Activated naive CD8-positive, alpha-beta T cell (primary cell): ENCODE measurements around the gene DIP2A.

Source experiments
- H3K27ac Mint-ChIP-seq: one replicate; pipeline ENCODE4 v1.8.0; 2021; ENCODE audit warnings: mixed read lengths
- H3K27me3 Mint-ChIP-seq: one replicate; pipeline ENCODE4 v1.8.0; 2021; ENCODE audit warnings: mixed read lengths
- H3K36me3 Mint-ChIP-seq: one replicate; pipeline ENCODE4 v1.8.0; 2021; ENCODE audit warnings: mixed read lengths
- H3K4me1 Mint-ChIP-seq: one replicate; pipeline ENCODE4 v1.8.0; 2021; ENCODE audit warnings: low read depth, mixed read lengths
- H3K4me3 Mint-ChIP-seq: one replicate; pipeline ENCODE4 v1.8.0; 2021; ENCODE audit warnings: mild to moderate bottlenecking, mixed read lengths
- H3K9me3 Mint-ChIP-seq: one replicate; pipeline ENCODE4 v1.8.0; 2021; ENCODE audit warnings: low read depth, mixed read lengths

DIP2A gene

DNA sequence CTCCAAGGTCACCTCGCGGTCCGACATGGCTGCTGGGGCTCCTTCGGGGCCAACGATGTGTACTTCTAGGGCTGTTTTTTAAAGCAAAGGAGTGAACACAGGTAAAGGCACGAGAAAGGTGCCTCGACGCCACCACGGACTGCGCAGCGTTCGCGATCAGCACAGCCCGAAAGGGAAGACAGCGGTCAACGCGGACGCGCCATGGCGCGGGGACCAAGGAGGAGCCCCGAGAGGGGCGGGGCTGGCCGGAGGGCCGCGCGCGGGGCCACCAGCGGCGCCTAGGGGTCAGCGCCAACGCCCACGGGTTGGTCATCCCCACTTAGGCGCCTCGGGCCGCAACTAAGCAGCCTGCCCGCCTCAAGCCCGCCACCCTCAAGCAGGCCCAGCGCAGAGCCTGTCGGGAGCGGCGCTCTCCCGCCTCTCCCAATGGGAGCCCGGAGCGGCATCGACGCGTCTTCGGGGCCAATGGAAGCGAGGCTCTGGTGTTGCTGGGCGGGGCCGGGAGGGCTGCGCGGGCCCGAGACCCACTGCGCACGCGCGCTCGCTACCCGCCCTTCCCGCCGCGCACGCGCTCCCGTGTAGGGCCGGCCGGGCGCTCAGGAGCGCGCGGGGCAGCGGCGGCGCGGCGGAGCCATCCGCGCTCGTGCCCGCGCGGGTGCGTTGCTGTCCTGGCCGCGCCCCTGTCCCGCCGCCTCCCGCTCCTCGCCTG, at the start of gene DIP2A:
DIP2A (plus strand) TSS at position 577 of the 709 bp plus-strand sequence. CDS start 241 bp downstream, outside the sequence.
- peak within 1 kb of the TSS; percentile 91 for H3K27ac Mint-ChIP-seq
- peak within 1 kb of the TSS; percentile 93 for H3K4me3 Mint-ChIP-seq
- H3K4me1 Mint-ChIP-seq = peaks cover 55% of the 10 kb centered on the region
- H3K36me3 Mint-ChIP-seq = peaks cover 3% of the 10 kb centered on the region
- H3K27me3 Mint-ChIP-seq = no peaks in the 10 kb centered on the region
- H3K9me3 Mint-ChIP-seq = no peaks in the 10 kb centered on the region

- Mint-ChIP-seq H3K4me1 (peaks cover 2% of the 10 kb centered on the region), H3K27me3 (no peaks in the 10 kb centered on the region), H3K36me3 (no peaks in the 10 kb centered on the region), H3K4me3 (no peak overlapping the region), H3K27ac (no peak overlapping the region), H3K9me3 (no peaks in the 10 kb centered on the region)
These were observed 48.9 kb upstream of the DIP2A start for GRCh38 chr21:46409641-46410406.

GRCh38 chr21:46410516-46410915, 48.2 kb upstream of the DIP2A start:
- no peaks in the 10 kb centered on the region for H3K9me3 Mint-ChIP-seq
- H3K36me3 Mint-ChIP-seq = no peaks in the 10 kb centered on the region
- no peak overlapping the region for H3K4me3 Mint-ChIP-seq
- H3K27me3 Mint-ChIP-seq = no peaks in the 10 kb centered on the region
- peaks cover 2% of the 10 kb centered on the region for H3K4me1 Mint-ChIP-seq
- H3K27ac Mint-ChIP-seq = no peak overlapping the region

GRCh38 chr21:46411236-46411635, 47.5 kb upstream of the DIP2A start:
- no peaks in the 10 kb centered on the region for H3K9me3 Mint-ChIP-seq
- H3K4me1 Mint-ChIP-seq = peaks cover 2% of the 10 kb centered on the region
- no peaks in the 10 kb centered on the region for H3K27me3 Mint-ChIP-seq
- H3K27ac Mint-ChIP-seq = no peak overlapping the region
- H3K4me3 Mint-ChIP-seq = no peak overlapping the region
- H3K36me3 Mint-ChIP-seq = no peaks in the 10 kb centered on the region

GRCh38 chr21:46411691-46412090, 47.0 kb upstream of the DIP2A start:
- no peak overlapping the region for H3K4me3 Mint-ChIP-seq
- peaks cover 2% of the 10 kb centered on the region for H3K4me1 Mint-ChIP-seq
- no peak overlapping the region for H3K27ac Mint-ChIP-seq
- no peaks in the 10 kb centered on the region for H3K9me3 Mint-ChIP-seq
- H3K27me3 Mint-ChIP-seq = no peaks in the 10 kb centered on the region
- no peaks in the 10 kb centered on the region for H3K36me3 Mint-ChIP-seq

DNA sequence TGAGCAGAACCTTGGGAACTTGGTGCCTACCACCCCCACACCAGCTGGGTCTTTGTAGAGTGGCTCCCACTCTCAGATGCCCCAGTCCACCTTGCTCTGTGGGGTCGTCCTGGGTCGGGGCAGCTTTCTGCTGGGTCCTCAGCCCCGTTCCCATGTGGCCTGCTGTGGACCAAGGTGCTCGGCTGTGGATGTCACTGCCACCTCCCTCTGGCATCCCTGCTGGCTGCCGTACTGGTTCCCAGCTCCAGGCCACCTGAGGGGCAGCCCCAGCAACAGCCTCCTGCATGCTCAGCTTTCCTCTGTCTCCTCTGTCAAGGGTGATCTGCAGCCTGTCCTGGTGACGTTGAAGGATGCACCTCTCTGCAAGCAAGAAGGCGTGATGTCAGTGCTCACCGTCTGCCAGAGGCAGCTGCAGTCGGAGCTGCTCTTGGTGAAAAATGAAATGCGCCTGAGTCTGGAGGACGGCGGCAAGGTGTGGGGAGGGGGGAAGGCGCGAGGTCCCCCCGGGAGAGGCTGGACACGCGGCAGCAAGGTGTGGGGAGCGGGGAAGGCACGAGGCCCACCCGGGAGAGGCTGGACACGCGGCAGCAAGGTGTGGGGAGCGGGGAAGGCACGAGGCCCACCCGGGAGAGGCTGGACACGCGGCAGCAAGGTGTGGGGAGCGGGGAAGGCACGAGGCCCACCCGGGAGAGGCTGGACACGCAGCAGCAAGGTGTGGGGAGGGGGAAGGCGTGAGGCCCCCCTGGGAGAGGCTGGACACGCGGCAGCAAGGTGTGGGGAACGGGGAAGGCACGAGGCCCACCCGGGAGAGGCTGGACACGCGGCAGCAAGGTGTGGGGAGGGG, 45.9 kb upstream of the DIP2A start:
- H3K36me3 Mint-ChIP-seq = no peaks in the 10 kb centered on the region
- no peaks in the 10 kb centered on the region for H3K4me1 Mint-ChIP-seq
- no peaks in the 10 kb centered on the region for H3K27me3 Mint-ChIP-seq
- no peak overlapping the region for H3K27ac Mint-ChIP-seq
- no peaks in the 10 kb centered on the region for H3K9me3 Mint-ChIP-seq
- no peak overlapping the region for H3K4me3 Mint-ChIP-seq

- Mint-ChIP-seq H3K4me1 (no peaks in the 10 kb centered on the region), H3K27ac (no peak overlapping the region), H3K27me3 (no peaks in the 10 kb centered on the region), H3K4me3 (no peak overlapping the region), H3K9me3 (no peaks in the 10 kb centered on the region), H3K36me3 (peaks cover 3% of the 10 kb centered on the region)
These were observed 45.4 kb upstream of the DIP2A start for GRCh38 chr21:46413365-46413696.

GRCh38 chr21:46414965-46415275, 43.8 kb upstream of the DIP2A start:
- H3K36me3 Mint-ChIP-seq = peaks cover 3% of the 10 kb centered on the region
- H3K4me1 Mint-ChIP-seq = no peaks in the 10 kb centered on the region
- no peak overlapping the region for H3K27ac Mint-ChIP-seq
- H3K27me3 Mint-ChIP-seq = no peaks in the 10 kb centered on the region
- H3K4me3 Mint-ChIP-seq = no peak overlapping the region
- no peaks in the 10 kb centered on the region for H3K9me3 Mint-ChIP-seq

DNA sequence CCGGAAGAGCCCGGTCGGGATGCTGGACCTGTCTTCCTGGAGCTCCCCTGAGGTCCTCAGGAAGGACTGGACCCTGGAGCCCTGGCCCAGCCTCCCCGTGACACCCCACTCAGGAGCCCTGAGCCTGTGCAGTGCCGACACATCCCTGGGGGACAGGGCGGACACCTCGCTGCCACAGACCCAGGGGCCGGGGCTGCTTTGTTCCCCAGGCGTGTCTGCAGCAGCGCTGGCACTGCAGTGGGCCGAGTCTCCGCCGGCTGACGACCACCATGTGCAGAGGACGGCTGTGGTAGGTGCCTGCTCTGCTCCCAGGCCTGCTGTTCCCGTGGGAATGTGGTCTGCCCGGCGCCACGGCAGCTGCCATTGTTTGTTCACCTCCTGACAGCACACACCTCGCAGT, 42.1 kb upstream of the DIP2A start:
- H3K27ac Mint-ChIP-seq = no peak overlapping the region
- no peaks in the 10 kb centered on the region for H3K27me3 Mint-ChIP-seq
- peaks cover 1% of the 10 kb centered on the region for H3K4me1 Mint-ChIP-seq
- peaks cover 4% of the 10 kb centered on the region for H3K36me3 Mint-ChIP-seq
- no peaks in the 10 kb centered on the region for H3K9me3 Mint-ChIP-seq
- no peak overlapping the region for H3K4me3 Mint-ChIP-seq

DNA sequence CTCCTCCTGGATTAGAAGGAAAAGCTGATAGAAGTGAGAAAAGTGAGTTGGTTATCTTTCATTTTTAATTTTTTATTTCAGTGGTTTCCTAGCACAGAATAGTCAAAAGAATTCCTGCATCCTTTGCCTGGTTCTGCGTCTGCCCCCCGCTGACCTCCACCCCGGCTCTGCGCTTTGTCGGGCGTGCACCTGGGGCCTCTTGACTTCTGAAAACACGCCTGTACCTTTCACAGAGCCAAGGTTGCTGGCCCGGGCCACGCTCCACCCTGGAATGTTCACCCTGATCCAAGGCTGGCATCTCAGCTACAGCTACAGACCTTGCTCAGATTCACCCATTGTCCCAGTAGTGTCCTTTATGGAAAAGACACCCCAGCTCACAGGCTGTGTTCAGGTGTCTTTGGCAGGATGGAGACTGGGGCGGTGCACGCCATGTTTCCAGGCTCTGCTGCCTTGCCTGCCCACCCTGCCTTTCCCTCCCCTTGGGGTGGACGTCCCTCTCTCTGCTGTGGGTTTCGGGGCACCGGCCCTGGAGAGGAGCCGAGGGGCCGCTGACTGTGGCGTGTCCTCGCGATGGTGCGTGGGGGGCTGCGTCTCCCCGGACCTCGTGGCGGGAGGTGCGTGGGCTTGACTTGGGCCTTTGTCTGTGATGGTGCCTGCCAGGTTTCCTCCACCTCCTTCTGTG, 40.3 kb upstream of the DIP2A start:
- H3K4me3 Mint-ChIP-seq = no peak overlapping the region
- peaks cover 7% of the 10 kb centered on the region for H3K4me1 Mint-ChIP-seq
- H3K27ac Mint-ChIP-seq = no peak overlapping the region
- H3K9me3 Mint-ChIP-seq = no peaks in the 10 kb centered on the region
- H3K27me3 Mint-ChIP-seq = no peaks in the 10 kb centered on the region
- peaks cover 4% of the 10 kb centered on the region for H3K36me3 Mint-ChIP-seq

DNA sequence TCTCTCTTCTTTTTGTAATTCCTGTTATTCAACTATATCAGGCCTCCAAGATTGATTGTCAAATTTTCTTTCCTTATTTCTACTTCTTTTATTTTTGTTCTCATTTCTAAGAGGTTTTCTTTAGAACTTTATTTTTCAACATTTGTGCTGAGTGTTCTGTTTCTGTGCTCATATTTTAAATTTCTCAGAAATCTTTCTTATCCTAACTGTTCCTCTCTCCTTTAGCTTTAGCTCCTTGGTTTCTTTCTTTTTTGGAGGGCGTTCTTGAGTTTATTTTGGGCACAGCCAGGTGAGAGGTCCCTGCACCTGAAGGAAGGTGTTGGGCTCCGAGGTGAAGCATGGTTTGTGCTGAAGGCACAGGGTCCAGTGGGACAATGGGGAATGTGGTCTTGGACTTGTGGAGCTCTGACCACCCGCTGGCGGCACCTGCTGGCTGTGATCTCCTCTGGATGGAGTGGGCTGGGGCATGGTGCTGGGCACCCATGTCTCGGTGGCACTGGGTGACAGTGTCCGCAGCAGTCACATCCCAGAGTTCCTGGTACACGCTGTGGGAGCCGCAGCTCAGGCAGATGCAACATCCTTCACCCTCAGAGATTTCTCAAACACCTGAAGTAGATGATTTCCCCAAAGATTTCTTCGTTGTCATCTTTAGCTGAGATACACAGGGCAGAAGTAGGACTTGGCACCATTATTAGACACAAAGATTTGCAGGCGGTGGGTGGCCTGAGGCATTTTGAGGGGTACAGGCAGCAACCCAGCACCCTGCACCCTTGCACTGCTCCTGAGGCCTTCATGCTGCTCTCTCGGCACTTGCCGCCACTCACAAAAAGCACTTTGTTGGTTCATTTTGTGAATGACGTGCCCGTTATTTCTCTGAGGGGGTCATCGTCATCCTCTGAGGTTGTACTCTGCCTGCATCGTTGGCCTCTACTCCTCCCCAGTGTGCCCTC, 38.2 kb upstream of the DIP2A start:
- no peak overlapping the region for H3K4me3 Mint-ChIP-seq
- H3K27me3 Mint-ChIP-seq = no peaks in the 10 kb centered on the region
- peaks cover 25% of the 10 kb centered on the region for H3K4me1 Mint-ChIP-seq
- no peaks in the 10 kb centered on the region for H3K9me3 Mint-ChIP-seq
- no peak overlapping the region for H3K27ac Mint-ChIP-seq
- H3K36me3 Mint-ChIP-seq = peaks cover 4% of the 10 kb centered on the region

GRCh38 chr21:46421191-46421750, 37.4 kb upstream of the DIP2A start:
- peaks cover 4% of the 10 kb centered on the region for H3K36me3 Mint-ChIP-seq
- no peak overlapping the region for H3K4me3 Mint-ChIP-seq
- H3K4me1 Mint-ChIP-seq = peaks cover 27% of the 10 kb centered on the region
- H3K27ac Mint-ChIP-seq = no peak overlapping the region
- no peaks in the 10 kb centered on the region for H3K27me3 Mint-ChIP-seq
- no peaks in the 10 kb centered on the region for H3K9me3 Mint-ChIP-seq

DNA sequence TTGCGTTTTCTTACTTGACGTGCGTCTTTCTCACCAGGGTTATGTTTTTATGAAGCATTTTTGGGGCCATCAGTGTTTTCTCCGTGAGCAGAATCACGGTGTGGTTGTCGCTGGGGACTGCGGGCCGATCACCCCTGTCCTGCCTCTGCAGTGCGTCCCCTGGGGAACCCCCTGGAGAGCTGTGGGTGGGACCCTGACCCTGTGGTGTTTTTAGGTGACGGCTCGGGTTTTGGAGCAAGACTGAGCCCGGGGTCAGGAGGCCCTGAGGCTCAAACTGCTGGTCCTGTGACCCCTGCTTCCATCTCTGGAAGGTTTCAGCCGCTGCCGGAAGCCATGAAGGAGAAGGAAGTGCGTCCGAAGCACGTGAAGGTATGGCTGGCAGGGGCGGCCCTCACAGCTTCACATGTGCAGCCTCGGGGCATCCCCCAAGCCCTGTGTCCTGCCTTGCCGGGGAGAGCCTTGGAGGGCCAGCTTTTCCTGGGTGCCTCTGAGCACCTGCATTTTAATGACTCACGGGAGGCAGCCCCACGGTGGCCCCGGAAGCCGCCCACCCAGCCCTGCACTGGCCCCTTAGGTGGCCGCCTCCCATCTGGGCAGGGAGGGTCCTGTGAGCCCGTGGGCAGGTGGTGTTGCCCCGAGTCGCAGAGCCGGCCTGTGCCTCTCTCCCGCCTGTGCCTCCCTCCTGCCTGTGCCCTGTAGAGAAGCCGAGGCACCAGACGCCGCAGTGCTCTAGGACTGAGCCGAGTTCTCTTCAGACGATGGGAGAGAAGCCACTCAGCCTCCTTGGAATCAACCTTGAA, 36.7 kb upstream of the DIP2A start:
- H3K9me3 Mint-ChIP-seq = no peaks in the 10 kb centered on the region
- no peak overlapping the region for H3K27ac Mint-ChIP-seq
- H3K36me3 Mint-ChIP-seq = peaks cover 4% of the 10 kb centered on the region
- no peaks in the 10 kb centered on the region for H3K27me3 Mint-ChIP-seq
- no peak overlapping the region for H3K4me3 Mint-ChIP-seq
- peaks cover 29% of the 10 kb centered on the region for H3K4me1 Mint-ChIP-seq
